Heart right ventricle (tissue), 16 donors: ENCODE results near the gene FRMD3. TPM values are rescaled to one million over a fixed set of nuclear protein-coding genes. Genes with fewer than 3 reads are reported as not detected.

Experiments used
- ATAC-seq, 8 donors: fragments of 200-7000 bp; cut with Tn5 transposase; one replicate each; pipeline ENCODE4 v1.9.1; 2020; ENCODE audit warnings: mild to moderate bottlenecking in 8 of 8, moderate library complexity in 8 of 8, moderate number of reproducible peaks in 1 of 8
- DNase-seq, 2 donors: peaks; one replicate each; pipeline ENCODE4 v3.0.0-alpha.2; 2020
- H3K27ac ChIP-seq, 10 donors: fragments of 200-600 bp; sonication (generic) in 2 of 10; one replicate each; pipeline versions ENCODE4 v1.5.0 to v1.8.0; 2020 to 2022; ENCODE audit warnings: mild to moderate bottlenecking in 3 of 10
- H3K27me3 ChIP-seq, 7 donors: fragments of 200-600 bp; one replicate each; pipeline ENCODE4 v1.8.0; 2021 to 2022; ENCODE audit warnings: mild to moderate bottlenecking in 2 of 7
- H3K36me3 ChIP-seq, 9 donors: fragments of 200-600 bp; sonication (generic) in 1 of 9; one replicate each; pipeline versions ENCODE4 v1.5.0 to v1.8.0; 2020 to 2022; ENCODE audit warnings: mild to moderate bottlenecking in 2 of 9
- H3K4me1 ChIP-seq, 9 donors: fragments of 200-600 bp; sonication (generic) in 1 of 9; one replicate each; pipeline versions ENCODE4 v1.5.0 to v1.8.0; 2020 to 2022; ENCODE audit warnings: mild to moderate bottlenecking in 4 of 9
- H3K4me3 ChIP-seq, 10 donors: fragments of 200-600 bp; sonication (generic) in 2 of 10; one replicate each; pipeline versions ENCODE4 v1.5.0 to v1.8.0; 2020 to 2022; ENCODE audit warnings: mild to moderate bottlenecking in 7 of 10, moderate library complexity in 2 of 10
- H3K9me3 ChIP-seq, 11 donors: fragments of 200-600 bp in 10 of 11; sonication (generic) in 2 of 11; one replicate each; pipeline versions ENCODE4 v1.5.0 to v1.8.0; 2013 to 2022; ENCODE audit warnings: mild to moderate bottlenecking in 2 of 11, control low read depth in 1 of 11, moderate library complexity in 1 of 11
- CTCF ChIP-seq, 9 donors: fragments of 200-600 bp; sonication (generic) in 2 of 9; IDR thresholded peaks; one replicate each; pipeline versions ENCODE4 v1.5.0 to v1.8.0; 2021 to 2022; ENCODE audit warnings: antibody characterized with exemption in 9 of 9, mild to moderate bottlenecking in 5 of 9, moderate library complexity in 1 of 9
- WGBS, 2 donors: extraction: QIAGEN DNeasy Blood & Tissue Kit; methylation state at CpG; one replicate each; pipeline ENCODE4 v1.1.7; 2013; ENCODE audit warnings: inconsistent platforms in 1 of 2; 5-methylcytosine and 5-hydroxymethylcytosine counted together
- intact Hi-C, 10 donors: fragments of 100-400 bp; cut with DNase I; formaldehyde crosslinking; loops; one replicate each; pipeline versions ENCODE4 v1.11.1 to v1.14.2; 2022
- polyA plus RNA-seq, 2 donors: library from polyadenylated mRNA; stranded (reverse); fragments of 200-250 nt; gene quantifications; one replicate each; pipeline ENCODE4 v1.2.3, GENCODE V29; 2013
- total RNA-seq, 10 donors: library from RNA; stranded (reverse); fragmentation: NEBNext Ultra II Directional in 3 of 10; extraction: Animal tissue kit (Norgen Biotek cat#: 25700) in 3 of 10; gene quantifications; one replicate each; pipeline versions ENCODE4 v1.2.1 to v1.2.4, GENCODE V29; 2021 to 2023
- donor health status: Arrhythmogenic right ventricular cardiomyopathy.
- donor health status: ischemic (EF 13 %, LVEDD 7.1; RV severe dilation, severe dysfunction).
- donor health status: healthy with polysubstance abuse.
- donor health status: DM: no; HTN: yes; CAD: no.
- donor health status: DM: no; HTN: no; CAD: no.
- donor health status: ischemic (EF 25% LVEDD 6.9; RV normal size, moderate dysfunction).
- donor health status: ischemic (EF 25% LVEDD 5.7; RV mildly dilated, moderate dysfunction).
- donor health status: healthy.
- donor health status: DM: yes; HTN: yes; CAD: no.
- donor health status: Ischemic cardiomyopathy.
- donor health status: ischemic (EF 35%, LVEDD 5.7; RV mildly dilated, moderate dysfunction).
- donor health status: nonischemic (EF 11% LVEDD 7.7; RV severe dilation, severe dysfunction).
- donor health status: DM: yes; HTN: yes; CAD: no.
- donor health status: PGD.
- donor health status: ischemic (EF 29% LVEDD 5.4; RV normal size, mild dysfunction).
- donor health status: nonischemic (EF 23%, LVEDD 6.1; RV moderate dilation, normal function).

The FRMD3 gene
- total and polyA plus RNA-seq, 12 donors = 23.1 to 145 (median 98.8) TPM

- no peaks in the 10 kb centered on the region for H3K27me3 ChIP-seq
- H3K4me1 ChIP-seq = peaks cover 0 to 9% (median 0%) of the 10 kb centered on the region in 9 donors
- H3K4me3 ChIP-seq = no peak overlapping the region
- no peak for TF ChIP-seq CTCF (IDR thresholded peaks at IDR 0.05)
- DNase-seq (peak in 1 of 2 donors; percentile 64), ATAC-seq (peak; percentile 72 to 91 (median 83))
- 64 to 68% methylated on average over 4 of the region's 4 CpGs for WGBS, 2 donors
- intact Hi-C loops = no loop called here
- H3K27ac ChIP-seq = peak overlapping the region; percentile 9 to 80 (median 68)
- no peaks in the 10 kb centered on the region for H3K36me3 ChIP-seq
- peaks cover 0 to 10% (median 0%) of the 10 kb centered on the region in 11 donors for H3K9me3 ChIP-seq
Measured at GRCh38 chr9:83355024-83355444, 183.2 kb downstream of the FRMD3 start.

DNA sequence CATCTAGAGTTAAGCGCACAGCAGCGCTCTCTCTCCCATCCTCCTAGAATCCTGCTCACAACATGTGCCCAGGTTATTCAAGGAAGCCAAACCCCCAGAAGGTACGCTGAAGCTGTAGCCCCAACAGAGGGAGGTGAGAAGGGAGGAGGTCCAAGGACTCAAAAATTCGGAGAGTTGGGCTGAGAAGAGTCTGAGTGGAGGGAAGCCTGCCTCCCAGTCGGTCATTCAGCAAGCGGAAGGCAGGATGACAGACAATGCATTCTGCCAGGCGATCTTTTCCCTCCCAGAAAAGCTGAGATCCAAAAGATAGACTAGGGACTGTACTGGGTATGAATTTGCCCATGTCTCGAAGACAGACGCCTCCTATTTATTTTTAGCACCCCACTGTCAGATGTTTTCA lies 189.2 kb downstream of the FRMD3 start:
- no peak overlapping the region for H3K4me3 ChIP-seq
- ATAC-seq = no peak
- no peak for DNase-seq
- H3K27ac ChIP-seq = no peak overlapping the region
- H3K36me3 ChIP-seq = no peaks in the 10 kb centered on the region
- WGBS, 2 donors = 77 to 82% methylated on average over 9 of the region's 9 CpGs
- H3K9me3 ChIP-seq = no peaks in the 10 kb centered on the region
- intact Hi-C loops = loop anchor here in 1 of 10 donors (10.0 kb wide), 1 partner anchor 86 kb away; no protein-coding TSS in a partner anchor
- no peaks in the 10 kb centered on the region for H3K27me3 ChIP-seq
- H3K4me1 ChIP-seq = peaks cover 0 to 12% (median 8%) of the 10 kb centered on the region in 9 donors
- TF ChIP-seq CTCF (IDR thresholded peaks at IDR 0.05) = no peak

GRCh38 chr9:83346655-83347420 lies 191.4 kb downstream of the FRMD3 start:
- Histone ChIP-seq H3K9me3 (no peaks in the 10 kb centered on the region), H3K4me3 (no peak overlapping the region), H3K27ac (peak overlapping the region in 1 of 10 donors; percentile 23), H3K36me3 (no peaks in the 10 kb centered on the region), H3K4me1 (peaks cover 0 to 12% (median 8%) of the 10 kb centered on the region in 9 donors), H3K27me3 (no peaks in the 10 kb centered on the region)
- ATAC-seq (peak in 2 of 8 donors; percentile 21 to 56), DNase-seq (no peak)
- WGBS, 2 donors = 20 to 26% methylated on average over 2 of the region's 2 CpGs
- intact Hi-C loops = loop anchor here in 1 of 10 donors (10.0 kb wide), 1 partner anchor 88 kb away; no protein-coding TSS in a partner anchor
- TF ChIP-seq CTCF (IDR thresholded peaks at IDR 0.05) = no peak

- no peak for TF ChIP-seq CTCF (IDR thresholded peaks at IDR 0.05)
- no peak overlapping the region for H3K4me3 ChIP-seq
- ATAC-seq = no peak
- 87 to 88% methylated on average over 10 of the region's 10 CpGs for WGBS, 2 donors
- peaks cover 0 to 23% (median 8%) of the 10 kb centered on the region in 9 donors for H3K4me1 ChIP-seq
- DNase-seq = no peak
- no peak overlapping the region for H3K27ac ChIP-seq
- H3K27me3 ChIP-seq = no peaks in the 10 kb centered on the region
- intact Hi-C loops = loop anchor here in 1 of 10 donors (10.0 kb wide), 1 partner anchor 91 kb away; no protein-coding TSS in a partner anchor
- H3K9me3 ChIP-seq = no peaks in the 10 kb centered on the region
- no peaks in the 10 kb centered on the region for H3K36me3 ChIP-seq
Measured at GRCh38 chr9:83343366-83343999, 194.7 kb downstream of the FRMD3 start.
